ENCODE results near the gene ARID3B.
A peak's percentile ranks its signal among the peaks of the same experiment; 100 is the strongest.

The ARID3B gene

DNA sequence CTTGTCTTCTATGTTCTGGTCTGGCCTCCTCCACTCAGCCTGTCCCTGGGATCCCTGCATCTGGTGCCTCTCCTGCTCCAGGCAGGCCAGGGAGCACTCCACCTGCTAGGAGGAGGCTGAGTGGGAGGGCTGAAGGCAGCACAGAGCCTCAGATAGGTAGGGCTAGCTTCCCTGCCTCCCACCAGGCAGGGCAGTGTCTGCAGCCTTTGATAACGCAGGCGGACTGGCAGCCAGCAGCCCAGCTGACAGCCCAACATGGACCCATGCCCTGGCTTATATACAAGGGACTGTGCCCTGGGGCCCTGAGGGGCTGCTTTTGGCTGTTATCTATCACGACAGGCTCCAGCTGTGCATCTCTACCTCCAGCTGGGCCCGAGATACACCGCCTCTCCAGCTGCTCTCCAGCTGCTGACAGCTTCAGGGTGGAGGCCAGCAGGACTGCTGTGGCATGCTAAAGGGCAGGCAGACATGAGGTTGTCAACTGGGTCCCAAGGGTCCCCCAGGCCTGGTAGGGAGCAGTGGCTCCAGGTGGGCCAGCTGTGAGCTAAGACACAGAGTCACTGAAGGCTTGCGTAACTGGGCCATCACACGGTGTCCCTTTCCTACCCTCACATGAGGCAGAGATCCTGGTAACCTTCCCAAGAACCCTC is 69.4 kb downstream of the ARID3B start:
- DNase-seq, result no peak

GRCh38 chr15:74611341-74611740 is 70.3 kb downstream of the ARID3B start:
- no peak for DNase-seq

- DNase-seq, result no peak
Measured at GRCh38 chr15:74611834-74612233, 70.8 kb downstream of the ARID3B start.

DNA sequence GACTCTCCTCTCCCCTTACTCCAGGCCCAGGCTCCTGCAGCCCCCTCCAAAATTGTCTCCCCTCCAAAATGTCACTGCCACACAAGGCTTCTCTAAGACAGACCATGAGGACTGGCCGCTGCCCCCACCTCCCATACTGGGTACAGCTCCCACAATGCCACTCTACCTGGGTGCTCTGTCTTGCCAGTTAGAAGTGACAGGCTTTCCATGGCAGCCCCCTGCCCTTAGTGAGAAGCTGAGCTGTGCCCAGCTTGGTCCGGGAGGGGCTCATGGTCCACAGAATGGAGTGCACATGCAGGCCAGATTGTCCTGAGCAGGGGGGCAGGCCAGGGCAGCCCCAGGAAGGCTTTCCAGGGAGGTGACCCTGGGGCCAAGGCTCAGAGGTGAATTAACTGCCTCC is 71.7 kb downstream of the ARID3B start:
- DNase-seq, result no peak

DNA sequence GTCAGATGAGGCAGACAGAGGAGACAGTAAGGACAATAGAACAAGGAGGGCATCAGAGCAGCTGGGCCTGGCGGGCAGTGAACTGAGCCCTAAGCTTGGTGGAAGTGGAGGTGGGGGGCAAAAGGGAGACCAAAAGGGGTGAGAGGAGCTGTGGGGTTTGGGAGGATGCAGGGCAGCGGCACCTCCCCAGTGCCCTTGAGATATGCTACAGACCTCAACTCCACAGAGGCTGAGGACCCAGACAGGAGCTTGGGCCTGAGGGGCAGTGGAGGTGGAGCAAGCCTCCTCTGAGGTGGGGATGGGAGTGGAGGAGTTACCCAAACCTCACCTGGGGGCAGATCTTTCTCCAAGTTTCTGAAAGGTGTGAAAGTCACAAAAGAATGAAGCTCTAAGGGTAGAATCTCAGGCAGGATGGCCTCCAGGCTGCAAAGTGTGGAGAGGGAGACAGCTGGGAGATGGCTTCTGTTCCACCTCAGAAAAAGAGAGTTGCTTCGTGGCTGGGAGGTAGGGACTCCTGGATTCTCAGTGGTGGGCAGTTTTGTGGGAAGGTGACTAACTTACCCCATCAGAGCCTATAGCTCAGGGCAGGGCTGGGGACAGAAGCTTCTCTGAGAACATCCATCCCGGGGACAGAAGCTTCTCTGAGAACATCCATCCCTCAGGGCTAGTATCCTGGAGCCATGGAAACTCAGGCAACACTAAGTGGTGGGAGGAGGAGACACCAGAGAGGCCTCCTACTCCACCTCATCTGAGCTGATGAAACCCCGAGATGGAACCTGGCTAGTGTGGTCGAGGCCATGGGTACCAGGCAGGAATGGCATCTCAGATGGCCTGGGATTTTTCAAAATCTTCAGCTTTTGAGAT is 72.3 kb downstream of the ARID3B start:
- DNase-seq, result no peak

DNA sequence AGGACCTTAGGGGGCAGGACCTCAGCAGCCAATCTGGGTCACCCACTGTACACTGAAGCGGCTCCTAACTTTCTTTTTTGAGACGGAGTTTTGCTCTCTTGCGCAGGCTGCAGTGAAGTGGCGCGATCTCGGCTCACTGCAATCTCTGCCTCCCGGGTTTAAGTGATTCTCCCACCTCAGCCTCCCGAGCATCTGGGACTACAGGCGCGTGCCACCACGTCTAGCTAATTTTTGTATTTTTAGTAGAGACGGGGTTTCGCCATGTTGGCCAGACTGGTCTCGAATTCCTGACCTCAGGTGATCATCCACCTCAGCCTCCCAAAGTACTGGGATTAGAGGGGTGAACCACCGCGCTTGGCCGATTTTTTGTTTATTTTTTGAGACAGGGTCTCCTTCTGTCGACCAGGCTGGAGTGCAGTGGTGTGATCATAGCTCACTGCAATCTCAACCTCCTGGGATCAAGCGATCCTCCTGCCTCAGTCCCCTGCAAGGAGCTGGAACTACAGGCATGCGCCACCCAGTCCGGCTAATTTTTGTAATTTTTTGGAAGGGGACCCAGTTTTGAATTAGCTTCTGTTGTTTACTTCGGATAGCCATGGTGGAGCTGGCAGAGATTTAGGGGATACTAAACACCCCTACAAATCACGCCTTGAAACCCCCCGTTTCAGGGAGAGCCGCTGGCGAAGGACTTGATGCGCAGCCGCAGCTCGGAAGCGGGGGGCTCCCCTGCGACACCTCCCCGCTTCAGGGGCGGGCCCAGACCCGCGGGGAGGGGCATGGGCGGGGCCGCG is 73.1 kb downstream of the ARID3B start:
- no peak for DNase-seq

- peak; percentile 79 for DNase-seq
Measured at GRCh38 chr15:74614744-74615507, 73.9 kb downstream of the ARID3B start.

GRCh38 chr15:74615508-74616365 is 74.7 kb downstream of the ARID3B start, which contains the start of gene CLK3:
Gene CLK3, plus strand, starts transcription at chr15:74615836. Its CDS starts 3,361 bp downstream, at chr15:74619197.
- peak; percentile 94 for DNase-seq

- DNase-seq, result peak; percentile 73
Measured at GRCh38 chr15:74616366-74616939, 75.4 kb downstream of the ARID3B start.

GRCh38 chr15:74616996-74617395 is 76.0 kb downstream of the ARID3B start:
- DNase-seq, result peak; percentile 12

GRCh38 chr15:74618841-74619596 is 78.0 kb downstream of the ARID3B start:
- no peak for DNase-seq

DNA sequence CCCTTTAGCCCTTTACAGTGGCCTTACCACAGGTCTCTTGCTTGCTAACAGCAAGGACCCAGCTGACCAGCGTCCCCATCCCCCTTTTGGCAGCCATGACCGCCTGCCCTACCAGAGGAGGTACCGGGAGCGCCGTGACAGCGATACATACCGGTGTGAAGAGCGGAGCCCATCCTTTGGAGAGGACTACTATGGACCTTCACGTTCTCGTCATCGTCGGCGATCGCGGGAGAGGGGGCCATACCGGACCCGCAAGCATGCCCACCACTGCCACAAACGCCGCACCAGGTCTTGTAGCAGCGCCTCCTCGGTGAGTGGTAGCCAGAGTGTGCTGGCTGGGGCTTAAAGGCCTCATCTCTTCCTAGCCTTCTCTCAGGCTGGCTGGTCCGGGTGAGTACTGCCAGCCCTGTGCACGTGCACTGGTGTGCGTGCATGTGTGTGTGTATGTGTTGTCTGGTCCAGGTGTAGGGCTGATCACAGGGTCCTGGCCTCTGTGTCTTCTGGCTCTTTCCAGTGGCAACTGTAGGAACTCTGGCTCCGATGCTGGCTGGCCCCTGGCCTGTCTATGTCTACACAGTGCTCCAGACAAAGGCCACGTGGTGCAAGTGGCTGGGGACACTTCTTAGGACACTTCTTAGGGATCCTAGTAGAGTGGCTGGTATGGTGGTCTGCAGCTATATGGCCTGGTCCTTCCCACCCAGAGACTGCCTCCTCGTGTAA is 79.1 kb downstream of the ARID3B start:
- no peak for DNase-seq

DNA sequence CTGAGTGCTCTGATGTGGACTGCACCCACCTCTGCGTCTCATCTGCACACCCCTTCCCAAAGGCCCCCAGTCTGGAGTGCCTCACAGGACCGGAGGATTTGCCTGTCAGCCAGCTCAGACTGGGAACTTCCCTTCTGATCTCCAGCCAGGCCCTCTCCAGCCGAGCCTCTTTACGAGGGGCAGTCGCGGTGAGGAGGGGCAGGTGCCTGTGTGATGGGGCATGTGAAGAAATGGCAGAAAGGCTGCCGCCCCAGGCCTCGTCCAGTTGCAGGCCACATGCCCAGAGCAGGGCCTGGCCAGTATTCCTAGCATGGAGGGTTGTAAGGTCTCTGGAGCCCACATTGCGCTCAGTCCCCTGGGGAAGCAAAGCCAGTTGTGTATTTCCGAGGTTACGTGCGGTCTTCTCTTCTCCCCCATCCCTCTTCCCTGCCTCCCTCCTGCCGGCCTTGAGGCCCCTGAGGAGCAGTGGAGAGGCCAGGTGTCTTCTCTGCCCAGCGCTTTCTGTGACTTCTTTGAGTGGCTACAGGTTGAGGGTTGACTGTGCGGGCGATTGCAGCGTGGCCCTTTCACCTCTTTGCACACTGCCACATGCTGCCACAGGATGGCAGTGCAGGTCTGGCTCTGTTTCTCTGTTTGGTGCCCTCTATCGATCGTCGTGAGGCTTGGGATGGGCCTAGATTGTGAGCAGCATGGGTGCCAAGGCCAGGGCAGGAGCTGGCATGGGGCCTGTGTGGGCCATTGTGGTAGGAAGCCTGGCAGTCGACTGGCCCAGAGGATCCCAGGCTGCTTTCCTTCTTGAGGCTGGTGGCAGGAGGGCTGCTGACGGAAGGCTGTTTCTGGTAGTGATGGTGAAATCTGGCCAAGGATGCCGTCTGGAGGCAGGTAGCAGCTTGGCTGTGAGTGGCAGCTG is 79.9 kb downstream of the ARID3B start:
- DNase-seq, result peak; percentile 71

GRCh38 chr15:74621546-74621920 is 80.5 kb downstream of the ARID3B start:
- DNase-seq, result no peak

DNA sequence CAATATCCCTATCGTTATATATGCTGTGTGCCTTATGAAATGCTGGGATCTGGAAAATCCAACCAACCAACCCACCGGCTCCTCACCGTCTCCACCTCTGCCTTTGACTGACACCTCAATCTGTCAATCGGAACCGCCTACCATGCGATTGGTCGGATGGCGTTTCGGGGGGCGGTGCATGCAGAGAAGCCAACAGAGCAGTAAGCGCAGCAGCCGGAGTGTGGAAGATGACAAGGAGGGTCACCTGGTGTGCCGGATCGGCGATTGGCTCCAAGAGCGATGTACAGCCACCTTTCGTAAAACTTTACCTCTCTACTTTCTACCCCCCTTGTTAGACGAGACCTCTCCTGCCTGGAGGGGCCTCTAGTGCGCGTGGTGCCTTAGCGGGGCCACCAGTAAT is 80.9 kb downstream of the ARID3B start:
- no peak for DNase-seq

- no peak for DNase-seq
Measured at GRCh38 chr15:74622758-74623157, 81.7 kb downstream of the ARID3B start.

DNA sequence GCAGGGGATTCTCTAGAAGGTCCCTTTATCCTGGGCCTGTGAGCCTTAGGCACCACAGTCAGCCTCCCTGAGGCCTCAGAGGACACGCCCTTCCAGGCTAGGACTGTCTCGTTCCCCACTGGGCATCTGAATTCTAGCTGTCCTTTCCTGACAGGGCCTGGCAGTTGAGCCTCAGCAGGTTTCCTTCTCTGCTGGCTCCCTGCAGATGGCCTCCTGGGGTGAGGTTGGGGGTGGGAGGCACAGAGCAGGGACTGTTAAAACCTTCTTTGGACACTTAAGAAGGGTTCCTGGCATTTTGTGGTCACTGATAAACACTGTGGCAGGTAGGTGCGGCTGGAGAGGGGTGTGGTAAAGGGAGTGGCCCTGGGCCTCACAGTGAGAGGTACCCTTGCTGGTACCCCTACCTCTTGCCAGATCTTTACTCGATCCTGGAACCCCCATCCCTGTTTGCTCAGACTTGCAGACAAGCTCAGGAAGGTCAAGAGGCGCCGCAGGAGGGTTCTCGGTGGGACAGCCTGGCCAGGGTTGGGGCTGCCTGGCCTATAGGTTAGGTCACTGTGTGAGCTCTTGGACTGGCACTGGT is 83.1 kb downstream of the ARID3B start:
- DNase-seq, result no peak

DNA sequence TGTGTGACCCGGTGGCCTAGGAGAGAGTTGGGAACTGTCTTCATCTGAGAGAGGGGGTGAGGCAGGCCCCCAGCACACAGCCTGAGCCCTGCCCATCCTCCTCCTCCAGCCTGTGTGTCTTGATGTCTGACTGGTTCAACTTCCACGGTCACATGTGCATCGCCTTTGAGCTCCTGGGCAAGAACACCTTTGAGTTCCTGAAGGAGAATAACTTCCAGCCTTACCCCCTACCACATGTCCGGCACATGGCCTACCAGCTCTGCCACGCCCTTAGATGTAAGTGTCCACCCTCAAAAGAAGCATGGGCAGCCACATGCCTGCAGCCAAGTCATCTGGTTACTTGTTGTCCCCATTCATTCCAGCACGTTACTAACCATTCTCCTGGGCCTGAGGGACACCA is 84.7 kb downstream of the ARID3B start:
- no peak for DNase-seq

Measured in EL (cell line).